Astrocyte of the hippocampus (primary cell): Measurements from ENCODE around the gene TSEN34.
"Not testable (repeated sequence)": the region's sequence is repeated elsewhere in the genome, so short reads cannot be mapped to it uniquely, and the experiment has no call there.

ENCODE experiments used
- DNase-seq: peaks from one replicate; pipeline ENCODE4 v3.0.0; 2011; ENCODE audit warnings: low read depth, low spot score

TSEN34 gene

GRCh38 chr19:54160854-54161253, 30.3 kb upstream of the TSEN34 start:
- DNase-seq = no peak

GRCh38 chr19:54162241-54162805, 28.8 kb upstream of the TSEN34 start:
- DNase-seq = peak; percentile 75

GRCh38 chr19:54162884-54163283, 28.2 kb upstream of the TSEN34 start:
- no peak for DNase-seq

- peak; percentile 68 for DNase-seq
These were observed 26.6 kb upstream of the TSEN34 start for GRCh38 chr19:54164369-54165068.

- DNase-seq = no peak
These were observed 25.9 kb upstream of the TSEN34 start for GRCh38 chr19:54165222-54165621.

- peak; percentile 94 for DNase-seq
These were observed 22.8 kb upstream of the TSEN34 start for GRCh38 chr19:54168174-54168917.

- DNase-seq = no peak
These were observed 21.9 kb upstream of the TSEN34 start for GRCh38 chr19:54169149-54169740.

GRCh38 chr19:54171736-54172431, 19.2 kb upstream of the TSEN34 start:
- not testable (repeated sequence) for DNase-seq

- no peak for DNase-seq
These were observed 18.4 kb upstream of the TSEN34 start, which contains the start of gene TMC4 for GRCh38 chr19:54172471-54173358. Gene TMC4 (minus strand): TSS chr19:54173160. CDS start chr19:54173117, 43 bp downstream.

GRCh38 chr19:54173359-54173699, 17.8 kb upstream of the TSEN34 start:
- DNase-seq = no peak

GRCh38 chr19:54173951-54174834, 16.9 kb upstream of the TSEN34 start:
- DNase-seq = no peak

- DNase-seq = no peak
These were observed 12.4 kb upstream of the TSEN34 start for GRCh38 chr19:54178581-54179261.

GRCh38 chr19:54179262-54179852, 11.8 kb upstream of the TSEN34 start:
- DNase-seq = no peak

GRCh38 chr19:54179921-54180461, 11.1 kb upstream of the TSEN34 start:
- DNase-seq = peak; percentile 89

GRCh38 chr19:54180691-54181091, 10.4 kb upstream of the TSEN34 start:
- DNase-seq = no peak

GRCh38 chr19:54181894-54182293, 9.2 kb upstream of the TSEN34 start:
- not testable (repeated sequence) for DNase-seq

GRCh38 chr19:54183431-54183830, 7.7 kb upstream of the TSEN34 start:
- no peak for DNase-seq

GRCh38 chr19:54186351-54186750, 4.8 kb upstream of the TSEN34 start:
- no peak for DNase-seq
